NCI-H82 treated with DMSO at 0.1 percent for 48 hours (cell line): Measurements from ENCODE around the gene GRAMD1B.

Experiments
- DNase-seq: peaks from one replicate; lab custom pipeline; 2025; ENCODE audit not compliant: unreplicated experiment; lab: John Stamatoyannopoulos, UW

Gene GRAMD1B

DNA sequence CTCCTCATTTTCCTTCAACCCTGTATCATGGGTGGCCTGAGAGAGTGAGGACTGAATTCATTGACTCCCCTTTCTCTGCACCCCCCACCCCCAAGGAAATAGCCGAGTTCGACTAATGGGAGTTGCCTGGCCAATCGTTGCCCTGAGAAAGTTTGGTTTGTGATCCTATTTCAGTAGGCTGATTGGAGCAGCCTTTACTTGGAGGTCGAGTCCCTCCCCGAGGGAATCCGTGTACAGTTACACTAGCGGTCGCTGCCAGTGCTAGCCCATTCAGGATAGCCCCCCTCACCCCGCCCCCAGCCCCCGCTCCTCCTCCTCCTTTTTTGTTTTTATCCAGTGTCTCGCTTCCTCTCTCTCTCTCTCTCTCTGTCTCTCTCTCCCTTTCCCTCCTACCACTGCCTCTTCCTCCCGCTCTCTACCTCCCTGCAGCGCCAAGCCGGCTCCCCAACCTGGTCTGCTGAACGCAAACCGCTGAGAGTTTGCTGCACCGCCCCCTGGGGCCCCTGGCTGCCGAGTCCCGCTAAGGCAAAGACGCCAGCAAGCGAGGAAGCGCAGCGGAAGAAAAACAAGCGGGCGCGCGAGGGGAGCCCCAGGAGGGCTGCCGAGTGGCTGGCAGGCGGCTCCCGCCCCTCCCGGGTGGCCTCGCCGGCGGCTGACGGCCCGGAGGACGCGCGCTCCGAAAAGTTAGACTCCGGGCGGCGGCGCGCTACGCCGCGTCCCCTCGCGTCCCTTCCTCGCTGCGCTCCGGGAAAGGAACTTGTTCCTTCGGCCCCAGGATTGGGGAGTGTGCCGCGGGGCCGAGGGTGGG is at the start of gene GRAMD1B:
Gene GRAMD1B (plus strand): TSS at position 357 of the 808 bp plus-strand sequence. CDS start 524 bp downstream, outside the sequence.
- DNase-seq, result no peak

DNA sequence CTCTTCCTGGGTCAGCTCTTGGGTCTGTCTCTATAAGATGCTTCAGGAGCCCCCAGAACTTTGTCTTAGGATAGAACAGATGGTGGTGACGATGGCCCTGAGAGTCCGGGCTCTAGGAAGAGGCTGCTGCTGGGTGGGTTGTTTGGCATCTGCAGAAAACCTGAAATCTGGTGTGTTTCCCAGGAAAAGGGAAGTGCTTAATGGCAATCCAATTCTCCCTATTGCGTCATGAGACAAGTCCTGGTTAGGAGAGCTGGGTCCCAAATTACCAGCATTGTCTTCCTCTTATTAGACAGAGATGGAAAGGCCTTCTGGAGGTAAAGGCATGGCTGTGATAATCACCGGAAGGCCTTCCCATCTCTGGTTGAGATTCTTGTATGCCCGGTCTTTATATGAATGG is 48.9 kb upstream of the GRAMD1B start:
- no peak for DNase-seq

DNA sequence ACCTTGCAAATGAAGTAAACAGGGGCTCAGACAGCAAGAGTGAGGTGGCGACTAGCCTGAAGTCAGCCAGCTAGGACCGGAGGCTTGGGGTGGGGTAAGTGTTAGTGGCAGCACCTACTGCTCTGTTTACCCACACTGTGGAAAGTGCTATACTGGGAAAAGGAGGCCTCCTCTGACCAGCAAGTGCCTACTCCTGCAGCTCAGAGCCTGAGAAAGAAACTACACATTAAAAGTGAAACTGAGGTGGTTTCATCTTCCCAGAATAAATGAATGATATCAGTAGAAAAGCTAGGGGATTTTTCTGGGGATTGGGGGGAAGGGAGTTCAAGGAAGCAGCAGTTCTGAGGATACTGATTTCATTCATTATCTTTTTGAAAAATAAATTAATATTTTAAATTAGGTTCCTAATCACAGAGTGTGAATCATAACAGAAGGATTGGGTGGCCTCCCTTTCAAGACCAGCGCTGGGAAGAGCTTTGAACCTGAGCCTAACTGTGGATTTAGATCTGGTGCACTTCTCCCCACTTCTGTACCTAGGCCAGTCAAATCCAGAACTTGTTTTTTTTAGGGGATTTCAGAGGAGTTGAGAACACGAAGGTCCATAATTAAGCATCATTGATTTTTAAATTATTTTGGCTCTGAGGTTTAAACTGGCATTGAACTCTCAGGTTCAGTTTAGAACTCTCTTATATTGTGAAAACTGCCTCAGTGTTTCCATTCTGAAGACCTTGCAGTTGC is 48.1 kb upstream of the GRAMD1B start:
- DNase-seq, result no peak

DNA sequence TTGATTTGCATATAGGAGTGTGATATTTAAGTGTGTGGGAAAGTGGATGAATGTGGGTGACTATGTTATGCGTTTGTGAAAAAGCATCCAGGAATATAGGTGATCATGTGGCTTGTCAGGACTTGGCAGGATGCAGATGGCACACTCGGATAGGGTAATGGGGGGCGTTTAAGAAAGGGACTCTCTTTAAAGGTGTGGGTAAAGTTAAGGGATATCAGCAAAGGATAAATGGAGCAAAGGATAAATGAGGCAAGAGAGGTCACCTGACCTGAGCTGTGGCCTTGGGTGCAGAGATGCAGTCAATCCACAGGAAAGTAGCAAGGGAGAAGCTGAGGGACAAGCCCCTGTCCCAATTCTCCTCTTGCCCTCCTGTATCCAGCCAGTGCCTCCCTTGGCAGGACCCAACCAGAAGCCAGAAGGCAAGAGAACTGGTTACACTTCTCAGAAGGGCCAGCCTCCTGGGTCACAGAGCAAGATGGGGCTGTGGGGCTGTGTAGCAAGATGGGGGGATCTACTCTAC is 47.5 kb upstream of the GRAMD1B start:
- DNase-seq, result no peak

DNA sequence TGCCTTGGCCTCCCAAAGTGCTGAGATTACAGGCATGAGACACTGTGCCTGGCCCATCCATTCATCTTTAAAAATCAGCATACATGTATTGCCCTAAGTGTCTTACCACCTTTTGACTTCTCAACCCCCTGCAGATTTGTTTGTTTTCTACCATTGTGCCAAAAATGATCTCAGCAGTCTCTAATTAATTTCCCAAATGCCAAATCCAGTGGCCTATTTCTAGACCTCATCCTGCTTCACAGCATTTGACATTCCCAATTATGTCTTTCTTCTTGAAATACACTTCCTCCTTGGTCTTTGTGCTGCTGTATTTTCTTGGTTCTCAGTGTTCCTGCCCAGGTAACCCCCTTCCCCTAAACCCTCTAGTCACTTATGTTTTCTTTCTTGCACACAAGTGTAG is 46.0 kb upstream of the GRAMD1B start:
- no peak for DNase-seq

DNA sequence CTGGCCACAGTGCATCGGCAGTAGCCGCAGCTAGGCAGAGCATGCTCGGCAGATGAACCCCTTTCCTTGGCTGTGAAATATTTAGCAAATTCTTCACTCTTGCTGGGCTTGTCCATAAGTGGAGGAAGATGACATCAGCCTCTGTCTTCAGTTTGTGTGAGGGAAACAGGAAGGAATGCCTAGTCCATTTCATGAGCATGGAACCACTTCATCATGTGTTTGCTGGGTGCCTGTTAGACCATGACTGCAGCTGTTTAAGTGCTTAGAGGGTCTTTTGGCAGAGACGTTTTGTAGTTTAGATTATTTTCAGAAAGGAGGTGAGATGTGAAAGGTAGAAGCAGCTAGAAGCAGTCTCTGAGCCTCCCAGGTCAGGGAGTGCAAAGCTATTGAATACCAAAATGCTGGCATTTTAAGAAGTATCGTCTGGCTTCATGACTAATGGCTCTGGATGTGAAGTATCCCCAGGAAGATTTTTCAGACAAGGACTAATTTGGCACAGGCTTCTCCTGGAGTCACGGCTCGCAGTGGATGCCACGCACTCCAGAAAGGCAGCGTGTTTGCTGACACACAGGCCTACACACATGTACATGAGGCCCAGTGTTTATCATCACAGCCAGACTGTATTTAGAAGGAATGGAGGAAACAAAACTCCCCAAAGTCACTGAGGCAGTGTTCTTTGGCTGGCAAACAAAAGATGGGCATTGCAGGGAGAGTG is 43.1 kb upstream of the GRAMD1B start:
- no peak for DNase-seq

DNA sequence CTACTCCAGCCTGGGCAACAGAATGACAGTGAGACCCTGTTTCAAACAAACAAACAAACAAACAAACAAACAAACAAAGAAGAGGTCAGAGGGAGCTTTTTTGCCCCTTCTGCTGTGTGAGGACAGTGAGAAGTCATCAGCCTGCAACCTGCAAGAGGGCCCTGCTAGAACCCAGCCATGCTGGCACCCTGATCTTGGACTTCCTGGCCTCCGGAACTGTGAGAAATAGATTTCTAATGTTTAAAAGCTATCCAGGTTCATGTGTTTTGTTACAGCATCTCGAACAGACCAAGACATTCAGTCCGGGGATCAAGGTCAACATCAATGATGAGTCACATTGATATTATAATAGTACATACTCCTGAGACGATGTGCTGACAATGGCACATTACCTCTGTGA is 41.4 kb upstream of the GRAMD1B start:
- DNase-seq, result no peak

DNA sequence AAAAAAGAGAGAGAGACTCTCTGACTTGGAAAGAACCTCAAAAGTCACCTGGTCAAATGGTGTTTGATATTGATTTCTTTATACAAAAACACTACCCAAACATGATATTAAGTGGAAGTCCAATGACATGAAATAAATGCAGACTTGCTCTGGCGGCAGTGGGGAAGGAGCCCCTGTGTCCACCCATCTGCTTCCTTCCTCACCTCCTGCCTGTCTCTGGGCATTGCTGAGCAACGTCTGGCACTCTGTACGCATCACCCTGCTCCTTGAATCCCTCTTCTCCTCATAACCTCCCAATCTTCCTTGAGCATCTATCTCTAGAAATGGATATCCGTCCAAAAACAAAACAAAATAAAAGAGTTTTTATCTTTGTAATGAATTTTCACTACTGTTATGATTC is 39.9 kb upstream of the GRAMD1B start:
- DNase-seq, result no peak

DNA sequence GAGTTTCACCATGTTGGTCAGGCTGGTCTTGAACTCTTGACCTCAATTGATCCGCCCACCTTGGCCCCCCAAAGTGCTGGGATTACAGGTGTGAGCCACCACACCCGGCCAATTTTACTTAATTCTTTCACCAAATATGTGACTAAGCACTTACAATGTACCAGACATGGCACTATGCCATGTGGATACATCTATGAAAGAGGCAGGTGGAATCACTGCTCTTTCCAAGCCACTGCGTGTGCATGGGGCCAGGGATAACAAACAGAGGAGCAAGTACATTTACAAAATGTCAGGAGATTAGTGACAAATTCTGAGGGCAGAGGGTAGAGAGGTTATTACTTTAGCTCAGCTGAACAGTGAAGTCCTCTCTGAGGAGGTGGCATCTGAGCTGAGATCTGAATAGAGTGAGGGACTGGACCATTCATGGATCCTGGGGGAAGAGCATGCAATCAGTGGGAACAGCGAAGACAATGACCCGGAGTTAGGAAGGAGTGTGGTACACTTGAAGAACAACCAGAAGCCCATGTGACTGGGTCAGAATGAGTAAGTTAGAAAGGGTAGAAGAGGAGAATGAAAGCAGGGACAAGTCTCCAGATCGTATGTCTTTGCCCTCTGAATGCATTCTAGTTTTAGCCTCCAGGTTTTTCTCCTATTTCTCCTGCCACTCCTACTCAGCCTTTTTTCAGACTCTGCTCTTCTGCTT is 38.3 kb upstream of the GRAMD1B start:
- no peak for DNase-seq

DNA sequence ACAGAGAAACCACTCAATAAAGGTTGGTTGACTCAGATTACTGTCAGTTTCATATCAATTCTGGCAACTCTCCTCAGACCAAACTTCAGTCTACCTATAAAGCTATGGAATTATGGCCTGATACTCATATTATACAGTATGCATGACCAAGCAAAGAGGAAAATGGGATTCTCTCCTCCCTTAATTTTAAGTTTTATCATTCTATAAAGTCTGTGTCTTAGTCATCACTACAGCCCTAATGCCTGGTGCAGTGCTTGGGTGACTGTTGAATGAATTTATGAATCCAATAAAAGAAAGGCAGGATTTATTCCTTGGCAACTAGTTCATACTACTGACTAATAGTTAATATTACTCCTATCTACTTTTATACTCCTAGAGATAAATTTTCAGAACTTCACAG is 37.6 kb upstream of the GRAMD1B start:
- DNase-seq, result no peak

DNA sequence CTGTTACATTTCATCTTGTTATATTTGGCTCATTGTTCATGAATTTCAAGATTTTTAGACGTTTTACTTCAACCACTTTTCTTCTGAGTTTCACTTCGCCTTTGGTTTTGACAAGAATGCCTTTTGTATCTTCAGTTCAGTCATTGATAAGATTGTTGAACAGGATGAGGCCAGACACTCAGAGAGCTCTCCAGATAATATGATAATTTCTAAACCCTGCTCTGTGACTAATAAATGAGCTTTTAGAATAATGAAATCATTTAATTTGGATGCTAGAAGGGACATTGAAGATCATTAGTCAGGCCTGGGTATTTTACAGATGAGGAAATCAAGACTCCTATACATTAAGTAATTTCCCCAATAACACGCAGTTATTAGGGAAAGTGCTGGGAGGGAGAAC is 37.2 kb upstream of the GRAMD1B start:
- no peak for DNase-seq

DNA sequence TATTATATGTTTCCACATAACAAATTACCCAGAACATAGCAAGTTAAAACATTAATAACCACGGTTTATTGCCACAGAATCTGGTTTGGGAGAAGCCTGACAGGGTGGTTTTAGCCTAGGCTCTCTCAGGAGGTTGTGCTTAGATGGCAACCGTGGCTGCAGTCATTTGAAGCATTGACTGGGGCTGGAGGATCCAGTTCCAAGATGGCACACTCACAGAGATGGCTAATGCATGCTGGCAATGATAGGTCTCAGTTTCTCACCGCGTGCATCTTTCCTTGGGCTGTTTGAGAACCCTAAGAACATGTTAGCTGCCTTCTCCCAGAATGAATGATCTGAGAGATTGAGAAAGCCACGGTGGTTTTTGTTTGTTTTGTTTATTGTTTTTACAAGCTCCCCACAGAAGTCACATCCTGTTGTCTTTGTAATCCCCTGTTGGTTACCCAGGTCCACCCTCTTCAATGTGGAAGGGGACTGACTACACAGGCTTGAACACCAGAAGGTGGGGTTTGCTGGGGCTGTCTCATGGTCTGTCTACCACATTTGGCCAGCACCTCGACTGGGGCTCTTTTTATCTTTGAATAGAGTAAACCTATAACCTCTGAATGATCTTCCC is 36.6 kb upstream of the GRAMD1B start:
- no peak for DNase-seq

DNA sequence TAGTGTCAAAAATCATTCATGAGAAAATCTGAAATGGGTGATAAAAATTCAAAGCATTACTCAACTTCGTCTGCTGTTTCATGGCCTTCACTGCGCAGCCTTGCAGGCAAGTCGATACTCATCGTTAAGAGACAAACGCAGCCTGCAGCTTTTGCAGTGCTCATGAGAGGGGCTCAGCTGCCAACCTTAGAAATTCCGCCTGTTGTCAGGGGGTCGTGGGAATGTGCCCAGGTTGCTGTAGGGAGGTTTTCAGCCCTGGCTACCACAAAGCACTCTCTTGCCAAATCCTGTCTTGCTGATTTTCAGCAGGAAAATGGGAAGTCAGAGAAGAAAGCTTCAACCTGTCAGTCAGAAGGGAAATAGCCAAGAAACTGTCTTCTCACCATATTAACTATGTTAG is 25.4 kb upstream of the GRAMD1B start:
- no peak for DNase-seq

DNA sequence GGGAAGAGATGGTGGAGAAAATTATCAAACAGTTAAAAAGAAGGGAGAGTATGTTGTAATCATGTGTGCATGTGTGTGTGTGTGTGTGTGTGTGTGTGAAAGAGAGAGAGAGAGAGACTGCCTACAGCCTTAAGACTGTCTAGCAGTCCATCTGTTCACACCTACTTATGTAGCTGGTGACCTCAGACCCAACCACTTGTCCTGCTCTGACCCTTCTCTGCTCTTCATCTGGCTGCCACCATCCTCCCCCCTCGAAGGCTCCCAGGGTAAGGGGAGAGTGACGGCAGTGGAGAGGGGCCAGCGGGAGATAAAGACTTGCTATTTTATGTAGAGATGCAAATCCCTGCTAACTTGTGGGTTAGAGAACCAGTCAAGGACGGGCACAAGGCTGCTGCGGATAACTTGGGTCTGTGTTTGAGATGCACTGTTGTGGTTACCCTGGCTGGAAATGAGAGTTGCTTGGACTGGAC is 24.9 kb upstream of the GRAMD1B start:
- peak; percentile 82 for DNase-seq

DNA sequence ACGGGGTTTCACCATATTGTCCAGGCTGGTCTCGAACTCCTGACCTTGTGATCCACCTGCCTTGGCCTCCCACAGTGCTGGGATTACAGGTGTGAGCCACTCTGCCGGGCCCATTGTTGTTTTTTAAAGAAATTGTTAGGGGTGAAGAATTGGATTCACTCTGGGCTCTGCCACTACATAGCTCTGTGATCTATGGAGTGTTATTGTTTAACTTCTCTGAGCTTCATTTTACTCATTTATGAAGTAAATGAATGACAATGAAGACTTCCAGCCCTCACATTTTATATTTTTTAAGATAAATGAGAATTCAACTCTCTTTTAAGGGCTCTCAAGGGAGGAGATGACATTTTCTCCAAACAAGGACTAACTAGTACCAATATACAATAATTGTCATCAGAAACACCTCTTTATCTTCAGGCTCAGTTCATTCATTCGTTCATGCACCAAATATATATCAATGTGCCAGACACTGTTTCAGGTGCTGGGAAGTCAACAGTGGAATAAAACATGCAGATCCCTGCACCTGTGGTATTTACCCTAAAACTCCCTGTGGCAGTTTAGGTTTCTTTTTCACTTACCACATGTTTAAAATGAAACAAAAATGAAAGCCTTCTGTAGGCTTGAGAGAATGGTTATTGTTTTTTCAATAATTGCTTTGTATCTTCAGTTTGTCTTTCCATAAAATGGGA is 23.5 kb upstream of the GRAMD1B start:
- DNase-seq, result no peak

DNA sequence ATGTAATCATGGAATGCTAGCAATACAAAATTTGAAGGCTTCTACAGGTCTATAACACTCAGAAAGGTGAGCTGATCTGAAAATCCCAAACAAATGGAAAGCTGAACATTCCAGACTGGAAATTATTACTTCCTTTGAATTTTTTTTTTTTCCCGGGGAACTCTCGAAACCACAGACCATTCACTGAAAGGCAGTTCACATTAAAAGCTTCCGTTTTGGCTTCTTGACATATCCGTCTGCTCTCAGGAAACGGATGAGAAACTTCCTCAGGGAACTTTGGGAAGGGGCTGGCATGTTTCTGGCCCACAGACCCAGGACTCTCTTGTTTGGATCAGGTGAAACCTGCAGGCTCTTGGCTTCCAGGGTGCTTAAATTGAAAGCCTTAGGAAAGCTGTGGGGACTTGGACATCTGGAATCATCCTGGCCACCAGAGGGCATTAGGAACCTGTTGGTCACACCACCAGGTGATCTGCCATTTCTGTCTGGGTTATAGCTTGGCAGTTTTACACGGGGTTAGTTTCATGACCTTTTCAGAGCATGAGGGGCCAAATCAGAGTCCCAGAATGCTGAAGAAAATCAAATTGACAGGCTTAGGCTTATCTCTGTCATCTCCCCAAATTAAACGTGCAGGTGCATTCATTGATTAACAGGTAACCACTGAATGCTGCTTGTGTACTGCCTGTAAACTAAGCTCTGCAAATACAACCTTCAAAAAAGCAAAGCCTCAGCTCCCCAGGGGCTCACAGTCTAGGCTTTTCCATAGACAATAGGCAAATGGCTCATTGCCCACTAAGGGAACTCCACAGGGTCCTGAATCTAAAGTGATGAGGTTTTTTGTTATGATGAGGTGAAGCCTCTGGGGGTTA is 22.7 kb upstream of the GRAMD1B start:
- DNase-seq, result peak; percentile 35

DNA sequence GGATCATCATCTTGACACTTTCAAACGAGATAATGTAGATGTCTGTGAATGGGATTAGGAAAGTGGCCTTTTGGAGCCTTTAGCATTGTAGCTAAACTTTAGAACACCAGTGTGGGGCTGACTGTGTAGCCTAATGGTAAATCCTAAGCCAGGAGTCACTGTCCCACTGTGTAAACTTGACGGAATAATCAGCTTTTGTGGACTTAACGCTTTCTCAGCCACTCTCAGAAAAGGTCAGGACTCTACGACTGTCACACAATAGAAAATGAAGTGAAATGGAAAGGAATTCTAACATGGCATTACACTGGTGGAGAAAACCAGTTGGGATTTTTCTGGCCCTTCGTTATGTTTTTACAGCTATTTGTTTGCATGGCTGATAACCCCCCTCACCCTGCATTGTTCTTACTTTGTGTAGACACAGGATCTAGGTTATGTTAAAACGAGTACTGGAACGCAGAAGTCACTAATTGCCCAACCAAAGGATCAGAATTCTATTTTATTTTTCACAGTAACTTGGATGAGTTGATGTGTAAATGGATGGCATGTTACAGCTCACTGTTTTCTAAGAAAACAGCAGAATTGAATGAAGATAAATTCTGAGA is 22.0 kb upstream of the GRAMD1B start:
- DNase-seq, result peak; percentile 23

DNA sequence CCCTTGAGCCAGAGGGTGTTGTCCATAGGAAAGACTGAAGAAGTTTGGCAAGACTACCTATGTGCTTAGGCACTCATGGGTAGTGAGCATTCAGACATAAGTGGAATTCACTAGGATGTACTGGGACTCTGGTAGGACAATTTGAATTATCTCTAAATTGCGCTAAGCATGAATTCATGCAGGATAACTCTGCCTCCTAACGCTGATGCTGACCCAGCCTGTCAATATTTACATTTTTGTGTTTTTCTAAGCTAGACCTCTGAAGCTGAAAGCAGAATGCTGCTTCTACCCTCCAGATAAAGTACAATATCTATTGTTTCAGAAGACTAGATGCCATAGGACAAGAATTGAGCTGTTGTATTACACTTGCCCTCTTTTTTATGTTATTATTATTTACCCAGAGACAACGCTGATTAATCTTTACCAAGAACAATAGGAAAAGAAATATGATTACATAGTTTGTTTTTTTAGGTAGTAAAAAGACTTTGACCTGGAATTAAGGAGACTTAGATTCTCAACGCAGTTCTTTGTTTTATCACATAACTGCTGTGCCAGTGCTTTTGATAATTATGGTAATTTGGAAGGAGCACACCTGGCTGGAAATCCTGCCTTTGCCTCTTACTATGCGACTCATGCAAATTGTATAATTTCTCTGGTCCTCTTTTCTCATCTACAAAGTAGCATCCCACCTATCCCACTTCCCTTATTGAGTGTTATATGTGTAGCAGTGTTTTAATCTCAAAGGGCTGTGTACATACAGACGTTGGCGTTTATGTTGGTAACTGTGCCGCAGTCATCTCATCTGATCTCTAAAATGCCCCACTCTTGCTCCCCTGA is 21.2 kb upstream of the GRAMD1B start:
- DNase-seq, result no peak
